H1 (cell line): Measurements from ENCODE around the gene GPR68. TPM values are rescaled to one million over a fixed set of nuclear protein-coding genes. Genes with fewer than 3 reads are reported as not detected.
A peak's percentile ranks its signal among the peaks of the same experiment; 100 is the strongest.

ENCODE experiments used
- CTCF ChIA-PET: fragments of 300-600 bp; sonication (Branson Sonifier 250); formaldehyde crosslinking; loops from one replicate; lab custom pipeline; 2021; ENCODE audit not compliant: partially characterized antibody; lab: Charles Lee
- POLR2A ChIA-PET: fragments of 300-600 bp; sonication (Branson Sonifier 250); formaldehyde crosslinking; loops from one replicate; lab custom pipeline; 2021; ENCODE audit warnings: inconsistent platforms; ENCODE audit not compliant: partially characterized antibody; lab: Charles Lee
- DNase-seq, 2 experiments: peaks; one replicate each; pipeline versions ENCODE4 v3.0.0 to v3.0.0-alpha.2; 2010 to 2022; ENCODE audit warnings: low spot score in 2 of 2, low read depth in 1 of 2, mixed read lengths in 1 of 2
- FAIRE-seq: peaks from 2 replicates; lab custom pipeline; 2011; peaks lifted over from hg19 to GRCh38; lab: Jason Lieb, UNC
- H2AFZ ChIP-seq: 2 replicates; pipeline ENCODE4 v1.8.1; 2012; ENCODE audit warnings: low read length, inconsistent platforms
- H2AK5ac ChIP-seq: 2 replicates; pipeline ENCODE4 v1.6.1; 2013; ENCODE audit warnings: low read depth, low read length
- H2BK120ac ChIP-seq: replicated peaks from 2 replicates; pipeline ENCODE3; 2013; ENCODE audit warnings: low read depth, low read length, inconsistent platforms
- H2BK12ac ChIP-seq: 2 replicates; pipeline ENCODE4 v1.6.1; 2013; ENCODE audit warnings: low read depth, low read length
- H2BK15ac ChIP-seq: 2 replicates; pipeline ENCODE4 v1.6.1; 2013; ENCODE audit warnings: low read length
- H2BK20ac ChIP-seq: 2 replicates; pipeline ENCODE4 v1.6.1; 2013; ENCODE audit warnings: low read length
- H2BK5ac ChIP-seq: 2 replicates; pipeline ENCODE4 v1.6.1; 2013; ENCODE audit warnings: low read depth, low read length
- H3K14ac ChIP-seq: 2 replicates; pipeline ENCODE4 v1.6.1; 2013; ENCODE audit warnings: inconsistent platforms; ENCODE audit not compliant: insufficient read length
- H3K18ac ChIP-seq: 2 replicates; pipeline ENCODE4 v1.6.1; 2013; ENCODE audit warnings: low read length; ENCODE audit errors: extremely low read depth
- H3K23ac ChIP-seq: 2 replicates; pipeline ENCODE4 v1.6.1; 2013; ENCODE audit warnings: inconsistent platforms; ENCODE audit not compliant: insufficient read length
- H3K23me2 ChIP-seq: 2 replicates; pipeline ENCODE4 v1.6.1; 2013; ENCODE audit warnings: low read depth, low read length
- H3K27ac ChIP-seq: 2 replicates; pipeline ENCODE4 v1.6.1; 2011; ENCODE audit warnings: low read depth, low read length, inconsistent platforms
- H3K27me3 ChIP-seq, 4 experiments: replicated peaks in 1 of 4; 1 replicate in 1 of 4; 2 replicates in 3 of 4; pipeline versions ENCODE4 v1.6.1 to v1.8.1; 2011 to 2013; ENCODE audit warnings: low read length in 3 of 4, mild to moderate bottlenecking in 3 of 4, inconsistent platforms in 2 of 4, mixed read lengths in 2 of 4, moderate library complexity in 1 of 4; ENCODE audit not compliant: control insufficient read depth in 3 of 4, insufficient read depth in 3 of 4; ENCODE audit errors: extremely low read depth in 1 of 4
- H3K36me3 ChIP-seq, 4 experiments: 2 replicates each; pipeline versions ENCODE4 v1.6.1 to v1.8.1; 2011 to 2013; ENCODE audit warnings: mild to moderate bottlenecking in 4 of 4, low read length in 3 of 4, moderate library complexity in 2 of 4, control low read depth in 1 of 4, inconsistent platforms in 1 of 4; ENCODE audit not compliant: insufficient read depth in 4 of 4, control insufficient read depth in 2 of 4
- H3K4ac ChIP-seq: replicated peaks from 2 replicates; pipeline ENCODE3; 2013; ENCODE audit warnings: low read length, low read depth, mixed read lengths, inconsistent platforms; ENCODE audit not compliant: insufficient read length
- H3K4me1 ChIP-seq, 4 experiments: replicated peaks in 1 of 4; 1 replicate in 1 of 4; 2 replicates in 3 of 4; pipeline versions ENCODE4 v1.6.1 to v1.8.1; 2011 to 2013; ENCODE audit warnings: low read length in 3 of 4, inconsistent platforms in 2 of 4, mixed read lengths in 1 of 4; ENCODE audit not compliant: insufficient read depth in 4 of 4, control insufficient read depth in 3 of 4
- H3K4me2 ChIP-seq, 2 experiments: 2 replicates each; pipeline versions ENCODE4 v1.6.1 to v1.8.1; 2011 to 2013; ENCODE audit warnings: low read depth in 2 of 2, low read length in 2 of 2, control low read depth in 1 of 2, inconsistent platforms in 1 of 2, mild to moderate bottlenecking in 1 of 2; ENCODE audit not compliant: insufficient read depth in 1 of 2
- H3K4me3 ChIP-seq, 4 experiments: fragments of 200-600, 300-600 bp in 1 of 4; sonication (generic), shearing (Covaris generic), sonication (Bioruptor Twin) in 1 of 4; 2 replicates each; pipeline versions ENCODE4 v1.5.1 to v1.8.1; 2011 to 2016; ENCODE audit warnings: low read length in 4 of 4, low read depth in 3 of 4, control low read depth in 2 of 4, inconsistent platforms in 2 of 4, mild to moderate bottlenecking in 2 of 4, mixed read lengths in 1 of 4, moderate library complexity in 1 of 4; ENCODE audit not compliant: insufficient read depth in 2 of 4; ENCODE audit errors: extremely low read depth in 1 of 4
- H3K56ac ChIP-seq: replicated peaks from 2 replicates; pipeline ENCODE3; 2013; ENCODE audit warnings: low read depth, mild to moderate bottlenecking, mixed read lengths, low read length, inconsistent platforms; ENCODE audit not compliant: insufficient read length
- H3K79me1 ChIP-seq: 2 replicates; pipeline ENCODE4 v1.6.1; 2013; ENCODE audit warnings: low read depth, low read length, control low read depth
- H3K79me2 ChIP-seq, 2 experiments: 2 replicates each; pipeline versions ENCODE4 v1.6.1 to v1.8.1; 2012 to 2013; ENCODE audit warnings: low read length in 2 of 2, mild to moderate bottlenecking in 2 of 2, inconsistent platforms in 1 of 2; ENCODE audit not compliant: insufficient read depth in 2 of 2, control insufficient read depth in 1 of 2
- H3K9ac ChIP-seq, 4 experiments: replicated peaks in 1 of 4; 1 replicate in 1 of 4; 2 replicates in 3 of 4; pipeline versions ENCODE4 v1.6.1 to v1.8.1; 2011 to 2013; ENCODE audit warnings: low read depth in 3 of 4, low read length in 3 of 4, control low read depth in 2 of 4, mild to moderate bottlenecking in 2 of 4, moderate library complexity in 2 of 4, inconsistent platforms in 1 of 4; ENCODE audit errors: extremely low read depth in 1 of 4
- H3K9me3 ChIP-seq, 2 experiments: 2 replicates each; pipeline versions ENCODE4 v1.6.1 to v1.8.1; 2012 to 2013; ENCODE audit warnings: mild to moderate bottlenecking in 2 of 2, moderate library complexity in 2 of 2, control low read depth in 1 of 2, inconsistent platforms in 1 of 2, low read depth in 1 of 2, low read length in 1 of 2, mixed read lengths in 1 of 2; ENCODE audit not compliant: insufficient read depth in 2 of 2
- H4K20me1 ChIP-seq, 2 experiments: replicated peaks in 1 of 2; 2 replicates each; pipeline versions ENCODE3 to v1.8.1; 2011 to 2013; ENCODE audit warnings: inconsistent platforms in 2 of 2, low read length in 2 of 2, mild to moderate bottlenecking in 1 of 2; ENCODE audit not compliant: insufficient read depth in 2 of 2, control insufficient read depth in 1 of 2
- H4K5ac ChIP-seq: 2 replicates; pipeline ENCODE4 v1.6.1; 2013; ENCODE audit warnings: low read length, low read depth, mixed read lengths, inconsistent platforms; ENCODE audit not compliant: insufficient read length
- H4K8ac ChIP-seq: 2 replicates; pipeline ENCODE4 v1.8.0; 2013; ENCODE audit warnings: mild to moderate bottlenecking, moderate library complexity, low read length, inconsistent platforms; ENCODE audit not compliant: insufficient read depth; ENCODE audit errors: extremely low read depth
- H4K91ac ChIP-seq: replicated peaks from 2 replicates; pipeline ENCODE3; 2013; ENCODE audit warnings: low read length, mixed read lengths, inconsistent platforms; ENCODE audit not compliant: insufficient read length
- ASH2L ChIP-seq: fragments of 200-600, 300-600 bp; sonication (generic); IDR thresholded peaks from one replicate; pipeline ENCODE4 v1.7.1; 2017; ENCODE audit warnings: low read length
- BACH1 ChIP-seq: IDR thresholded peaks from 2 replicates; pipeline ENCODE4 v1.6.1; 2012; ENCODE audit warnings: low read length, improper control_type of control experiment
- BRCA1 ChIP-seq: IDR thresholded peaks from 2 replicates; pipeline ENCODE4 v1.6.1; 2012; ENCODE audit warnings: low read depth, low read length, improper control_type of control experiment
- CEBPB ChIP-seq: IDR thresholded peaks from 2 replicates; pipeline ENCODE4 v1.6.1; 2012; ENCODE audit warnings: low read depth, low read length
- CHD2 ChIP-seq: IDR thresholded peaks from 2 replicates; pipeline ENCODE4 v1.6.1; 2012; ENCODE audit warnings: low read length, improper control_type of control experiment
- CREB1 ChIP-seq: IDR thresholded peaks from 2 replicates; pipeline ENCODE4 v1.6.1; 2012; ENCODE audit warnings: inconsistent platforms
- KDM1A ChIP-seq: fragments of 200-600, 300-600 bp; sonication (generic); IDR thresholded peaks from 2 replicates; pipeline ENCODE4 v1.7.1; 2016; ENCODE audit warnings: mild to moderate bottlenecking, low read length, borderline replicate concordance
- KDM4A ChIP-seq: IDR thresholded peaks from one replicate; pipeline ENCODE4 v1.7.1; 2012; ENCODE audit warnings: low read depth, mild to moderate bottlenecking, moderate library complexity, low read length, inconsistent platforms; ENCODE audit not compliant: severe bottlenecking
- NANOG ChIP-seq: IDR thresholded peaks from 2 replicates; pipeline ENCODE4 v1.6.1; 2011; ENCODE audit warnings: low read length, low read depth, mild to moderate bottlenecking, inconsistent platforms; ENCODE audit not compliant: insufficient read depth, poor library complexity, severe bottlenecking
- PHF8 ChIP-seq: fragments of 200-600 bp; sonication (generic); conservative IDR thresholded peaks from 2 replicates; pipeline ENCODE4 v1.7.1; 2012; ENCODE audit warnings: low read depth, mild to moderate bottlenecking, inconsistent platforms, low read length, moderate library complexity
- POLR2AphosphoS5 ChIP-seq: IDR thresholded peaks from 2 replicates; pipeline ENCODE4 v1.6.1; 2011; ENCODE audit warnings: low read depth, low read length
- SRF ChIP-seq: IDR thresholded peaks from 2 replicates; pipeline ENCODE4 v1.6.1; 2011; ENCODE audit warnings: mild to moderate bottlenecking, low read depth, low read length, moderate library complexity
- WGBS, 2 experiments: shearing (Covaris generic) in 1 of 2; methylation state at CpG; one replicate each; pipeline versions ENCODE4 v1.1.6 to v1.1.7; 2013 to 2015; ENCODE audit warnings: low lambda C conversion rate in 2 of 2, mixed read lengths in 2 of 2, inconsistent platforms in 1 of 2, low coverage in 1 of 2, missing lambda C conversion rate in 1 of 2; ENCODE audit not compliant: insufficient replicate concordance in 2 of 2, insufficient coverage in 1 of 2, insufficient read length in 1 of 2; ENCODE audit errors: extremely low coverage in 1 of 2, missing lambda C conversion rate in 1 of 2; 5-methylcytosine and 5-hydroxymethylcytosine counted together
- polyA plus RNA-seq, 7 experiments: library from polyadenylated mRNA; depleted of rRNA in 3 of 7; stranded (reverse) in 5 of 7; unstranded in 2 of 7; fragments of >200 nt in 5 of 7; fragments of 200-250 nt in 2 of 7; gene quantifications; 1 replicate in 5 of 7; 2 replicates in 1 of 7; 4 replicates in 1 of 7; pipeline versions ENCODE4 v1.2.1 to v1.2.3, GENCODE V29; 2011 to 2013; ENCODE audit warnings: missing spikeins in 2 of 7, mixed read lengths in 2 of 7
- total RNA-seq: library from RNA; stranded (reverse); fragmentation: NEBNext Ultra II Directional; extraction: Animal tissue kit (Norgen Biotek cat#: 25700); gene quantifications from 2 replicates; pipeline ENCODE4 v1.2.1, GENCODE V29; 2021
- TF ChIP-seq, protein P1 (sequence below): IDR thresholded peaks from 2 replicates; pipeline ENCODE4 v1.6.1; 2012; ENCODE audit warnings: inconsistent platforms
- TF ChIP-seq, protein P2 (sequence below): IDR thresholded peaks from 2 replicates; pipeline ENCODE4 v1.6.1; 2012; ENCODE audit warnings: inconsistent platforms

Gene GPR68
- total and polyA plus RNA-seq, 2 of the 8 experiments (the other 6 are each of a cell fraction or from before 2014, with no cell fraction given): 0.22 to 0.76 TPM

DNA sequence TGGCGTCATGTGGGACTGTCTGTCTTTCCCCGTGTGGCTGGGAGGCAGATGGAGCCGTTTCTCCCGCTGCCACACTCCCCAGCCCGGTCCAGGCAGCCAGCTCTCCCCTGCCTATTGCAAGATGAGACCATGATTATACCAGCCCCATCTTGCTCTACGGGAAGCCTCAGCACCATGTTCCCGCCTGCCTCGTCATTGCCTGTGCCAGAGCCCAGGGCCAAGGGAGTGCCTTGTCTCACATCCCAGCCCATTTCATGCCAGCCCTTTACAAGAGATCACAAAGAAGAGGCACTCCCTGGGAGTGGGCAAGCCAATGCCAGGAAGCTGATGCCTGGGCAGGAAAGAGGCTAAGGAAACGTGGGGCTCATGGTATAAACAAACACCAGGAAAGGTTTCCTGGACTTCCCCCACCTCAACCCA, 23.9 kb downstream of the GPR68 start:
- no peak overlapping the region for H3K18ac ChIP-seq
- no peak overlapping the region for H3K9ac ChIP-seq
- no peaks in the 10 kb centered on the region for H4K20me1 ChIP-seq
- no peaks in the 10 kb centered on the region; a peak in 1 of 7 replicates for H3K4me1 ChIP-seq
- no peaks in the 10 kb centered on the region; a peak in 1 of 7 replicates for H3K27me3 ChIP-seq
- H2BK120ac ChIP-seq: no peak overlapping the region
- no peak overlapping the region for H2BK5ac ChIP-seq
- FAIRE-seq: no peak
- no peak overlapping the region for H3K4ac ChIP-seq
- no peaks in the 10 kb centered on the region for H3K79me2 ChIP-seq
- peaks cover 3% of the 10 kb centered on the region; the same call in 1 of the 2 replicates for H3K23me2 ChIP-seq
- no peak overlapping the region for H3K27ac ChIP-seq
- no peak overlapping the region for H2AFZ ChIP-seq
- H4K8ac ChIP-seq: no peak overlapping the region
- no peak overlapping the region for H3K23ac ChIP-seq
- H3K14ac ChIP-seq: no peak overlapping the region
- H3K4me2 ChIP-seq: no peak overlapping the region
- H2BK15ac ChIP-seq: no peak overlapping the region
- H3K56ac ChIP-seq: no peak overlapping the region
- POLR2A ChIA-PET: interaction anchor here (0.9 kb wide), 1 partner anchor 10 kb away, joined by 3 read pairs; no protein-coding TSS in a partner anchor
- WGBS, 2 experiments: 91% methylated on average over 9 of the region's 9 CpGs; no CpG with 5 or more reads in 1 of the 2 experiments
- DNase-seq: no peak
- CTCF ChIA-PET: interaction anchor here (0.7 kb wide), 1 partner anchor 318 kb away, joined by 3 read pairs; no protein-coding TSS in a partner anchor
- H3K36me3 ChIP-seq: peaks cover 0 to 4% (median 2%) of the 10 kb centered on the region in 4 experiments; a peak in 3 of 8 replicates
- no peak overlapping the region for H4K91ac ChIP-seq
- 0 out of 2 replicates have a peak overlapping the region, but pooled peaks have one; percentile 9 for H2BK12ac ChIP-seq
- no peaks in the 10 kb centered on the region for H3K9me3 ChIP-seq
- H2BK20ac ChIP-seq: no peak overlapping the region
- H4K5ac ChIP-seq: no peak overlapping the region
- H3K79me1 ChIP-seq: no peaks in the 10 kb centered on the region
- H3K4me3 ChIP-seq: no peak overlapping the region
- H2AK5ac ChIP-seq: no peak overlapping the region
- TF ChIP-seq CHD2: no peak
- TF ChIP-seq NANOG: no peak
- no peak for TF ChIP-seq POLR2AphosphoS5
- no peak for TF ChIP-seq PHF8
- TF ChIP-seq, protein P1, sequence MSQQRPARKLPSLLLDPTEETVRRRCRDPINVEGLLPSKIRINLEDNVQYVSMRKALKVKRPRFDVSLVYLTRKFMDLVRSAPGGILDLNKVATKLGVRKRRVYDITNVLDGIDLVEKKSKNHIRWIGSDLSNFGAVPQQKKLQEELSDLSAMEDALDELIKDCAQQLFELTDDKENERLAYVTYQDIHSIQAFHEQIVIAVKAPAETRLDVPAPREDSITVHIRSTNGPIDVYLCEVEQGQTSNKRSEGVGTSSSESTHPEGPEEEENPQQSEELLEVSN: no peak
- TF ChIP-seq, protein P2, sequence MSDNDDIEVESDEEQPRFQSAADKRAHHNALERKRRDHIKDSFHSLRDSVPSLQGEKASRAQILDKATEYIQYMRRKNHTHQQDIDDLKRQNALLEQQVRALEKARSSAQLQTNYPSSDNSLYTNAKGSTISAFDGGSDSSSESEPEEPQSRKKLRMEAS: no peak
- TF ChIP-seq ASH2L: no peak
- no peak for TF ChIP-seq CREB1
- no peak for TF ChIP-seq CEBPB
- TF ChIP-seq BRCA1: no peak
- no peak for TF ChIP-seq KDM4A
- TF ChIP-seq KDM1A: no peak
- TF ChIP-seq SRF: no peak
- no peak for TF ChIP-seq BACH1
